Right forelimb (tissue), 1 donor: ENCODE results near the gene GGT5.
"Not testable (repeated sequence)": the region's sequence is repeated elsewhere in the genome, so short reads cannot be mapped to it uniquely, and the experiment has no call there.

Experiments
- DNase-seq: peaks from one replicate; pipeline ENCODE4 v3.0.0-alpha.2; 2018

GGT5 gene

GRCh38 chr22:24262185-24262749 lies 17.4 kb upstream of the GGT5 start:
- DNase-seq, result not testable (repeated sequence)

GRCh38 chr22:24259459-24259858 lies 14.6 kb upstream of the GGT5 start:
- peak; percentile 63 for DNase-seq

GRCh38 chr22:24256736-24257135 lies 11.9 kb upstream of the GGT5 start:
- DNase-seq, result not testable (repeated sequence)

GRCh38 chr22:24256136-24256535 lies 11.3 kb upstream of the GGT5 start:
- DNase-seq, result not testable (repeated sequence)

GRCh38 chr22:24253126-24253525 lies 8.2 kb upstream of the GGT5 start:
- not testable (repeated sequence) for DNase-seq

GRCh38 chr22:24251286-24251685 lies 6.4 kb upstream of the GGT5 start:
- not testable (repeated sequence) for DNase-seq

- DNase-seq, result not testable (repeated sequence)
These were observed 4.5 kb upstream of the GGT5 start for GRCh38 chr22:24249413-24249812.

GRCh38 chr22:24248611-24249010 lies 3.7 kb upstream of the GGT5 start:
- DNase-seq, result not testable (repeated sequence)

- peak; percentile 93 for DNase-seq
These were observed 2.9 kb upstream of the GGT5 start for GRCh38 chr22:24247564-24248344.

GRCh38 chr22:24247011-24247507 lies 2.2 kb upstream of the GGT5 start:
- no peak for DNase-seq

GRCh38 chr22:24245584-24246561 lies 991 bp upstream of the GGT5 start:
- DNase-seq, result peak; percentile 69

GRCh38 chr22:24244144-24244787 lies 616 bp downstream of the GGT5 start:
- DNase-seq, result peak; percentile 65

GRCh38 chr22:24243417-24243816 lies 1.5 kb downstream of the GGT5 start:
- not testable (repeated sequence) for DNase-seq

GRCh38 chr22:24240985-24241692 lies 3.7 kb downstream of the GGT5 start:
- not testable (repeated sequence) for DNase-seq

- DNase-seq, result no peak
These were observed 4.5 kb downstream of the GGT5 start for GRCh38 chr22:24240381-24240780.

GRCh38 chr22:24238101-24238694 lies 6.7 kb downstream of the GGT5 start:
- DNase-seq, result not testable (repeated sequence)

- no peak for DNase-seq
These were observed 8.2 kb downstream of the GGT5 start for GRCh38 chr22:24236656-24237055.

GRCh38 chr22:24235315-24235714 lies 9.6 kb downstream of the GGT5 start:
- no peak for DNase-seq

- DNase-seq, result no peak
These were observed 11.1 kb downstream of the GGT5 start for GRCh38 chr22:24233816-24234215.

GRCh38 chr22:24233235-24233634 lies 11.6 kb downstream of the GGT5 start:
- DNase-seq, result no peak

- no peak for DNase-seq
These were observed 12.2 kb downstream of the GGT5 start for GRCh38 chr22:24232725-24233124.
